Panc1 (cell line): ENCODE measurements around the gene PTRH1. TPM values are rescaled to one million over a fixed set of nuclear protein-coding genes. Genes with fewer than 3 reads are reported as not detected.

Experiments
- ATAC-seq: fragments of 200-7000 bp; cut with Tn5 transposase; 2 replicates; pipeline ENCODE4 v1.9.1; 2020; ENCODE audit warnings: mild to moderate bottlenecking, moderate library complexity
- BruUV-seq: library from RNA; stranded (reverse); fragments of 400-500 nt; replicated peaks from 2 replicates; lab custom pipeline; 2021; lab: Mats Ljungman, UMichigan
- CTCF ChIA-PET: fragments of 300-600 bp; sonication (Branson Sonifier 250); formaldehyde crosslinking; loops from one replicate; lab custom pipeline; 2022; ENCODE audit warnings: antibody characterized with exemption; lab: Charles Lee
- POLR2A ChIA-PET: fragments of 300-600 bp; sonication (Branson Sonifier 250); formaldehyde crosslinking; loops from one replicate; lab custom pipeline; 2022; ENCODE audit warnings: antibody characterized with exemption; lab: Charles Lee
- DNase-seq: peaks from one replicate; pipeline ENCODE4 v3.0.0-alpha.2; 2010; ENCODE audit warnings: low read depth, low spot score
- H3K27ac ChIP-seq: 2 replicates; pipeline ENCODE4 v1.5.1; 2011; ENCODE audit warnings: mild to moderate bottlenecking, low read length, inconsistent platforms
- H3K27me3 ChIP-seq: fragments of 200-500 bp; sonication (Bioruptor generic); 2 replicates; pipeline ENCODE4 v1.6.0; 2014; ENCODE audit warnings: low read length, inconsistent platforms; ENCODE audit not compliant: control insufficient read depth, insufficient read depth
- H3K36me3 ChIP-seq: fragments of 200-500 bp; sonication (Bioruptor generic); 2 replicates; pipeline ENCODE4 v1.5.1; 2014; ENCODE audit warnings: inconsistent platforms, mild to moderate bottlenecking, low read length, moderate library complexity; ENCODE audit not compliant: control insufficient read depth, insufficient read depth
- H3K4me1 ChIP-seq: 2 replicates; pipeline ENCODE4 v1.5.1; 2011; ENCODE audit warnings: inconsistent platforms, mild to moderate bottlenecking, low read length, moderate library complexity; ENCODE audit not compliant: control insufficient read depth, insufficient read depth
- H3K4me3 ChIP-seq, 2 experiments: 2 replicates each; pipeline ENCODE4 v1.5.1; 2011 to 2012; ENCODE audit warnings: low read depth in 2 of 2, low read length in 2 of 2, mild to moderate bottlenecking in 2 of 2, inconsistent platforms in 1 of 2, moderate library complexity in 1 of 2
- H3K9me3 ChIP-seq: fragments of 200-500 bp; sonication (Bioruptor generic); 2 replicates; pipeline ENCODE4 v1.5.1; 2014; ENCODE audit warnings: low read depth, mild to moderate bottlenecking, inconsistent platforms, low read length, moderate library complexity; ENCODE audit not compliant: control insufficient read depth, insufficient read depth
- POLR2AphosphoS5 ChIP-seq: IDR thresholded peaks from 2 replicates; pipeline ENCODE4 v1.6.1; 2012; ENCODE audit warnings: mild to moderate bottlenecking, low read depth, low read length, moderate library complexity
- SIN3A ChIP-seq: IDR thresholded peaks from 2 replicates; pipeline ENCODE4 v1.6.1; 2012; ENCODE audit warnings: low read depth, mild to moderate bottlenecking, low read length, moderate library complexity, borderline replicate concordance; ENCODE audit not compliant: insufficient read depth
- TCF7L2 ChIP-seq: IDR thresholded peaks from 2 replicates; pipeline ENCODE4 v1.6.1; 2011; ENCODE audit warnings: mild to moderate bottlenecking, low read depth, low read length, inconsistent platforms
- in situ Hi-C: cut with HindIII; loops from 2 replicates; pipeline ENCODE4 v1.10.0; 2016; ENCODE audit warnings: low sequenced_read_pairs, low pct_unique_long_range_greater_than_20kb
- intact Hi-C: fragments of 100-400 bp; cut with micrococcal nuclease; formaldehyde crosslinking; loops from one replicate; pipeline ENCODE4 v1.10.0; 2022; ENCODE audit not compliant: unreplicated experiment
- total RNA-seq: library from RNA; stranded (reverse); gene quantifications from one replicate; pipeline ENCODE4 v1.2.1, GENCODE V29; 2021; ENCODE audit not compliant: unreplicated experiment
- TF ChIP-seq, protein P1 (sequence below): fragments of 450-650 bp; IDR thresholded peaks from 2 replicates; pipeline ENCODE4 v1.5.1; 2017; ENCODE audit warnings: mild to moderate bottlenecking
- TF ChIP-seq, protein P2 (sequence below), 2 experiments: IDR thresholded peaks; 2 replicates each; pipeline ENCODE4 v1.6.1; 2011 to 2012; ENCODE audit warnings: low read depth in 2 of 2, control low read depth in 1 of 2, low read length in 1 of 2, mild to moderate bottlenecking in 1 of 2, moderate library complexity in 1 of 2; ENCODE audit not compliant: insufficient read depth in 1 of 2

Gene PTRH1
- total RNA-seq, 1 experiment from 2014 or later = 13.8 TPM

- ATAC-seq (no peak), DNase-seq (no peak)
- Histone ChIP-seq H3K9me3 (no peaks in the 10 kb centered on the region), H3K4me3 (no peak overlapping the region), H3K27ac (no peak overlapping the region), H3K27me3 (no peaks in the 10 kb centered on the region), H3K36me3 (no peaks in the 10 kb centered on the region), H3K4me1 (no peaks in the 10 kb centered on the region)
- BruUV-seq = no TSS peak
- CTCF ChIA-PET = no interaction called here
- TF ChIP-seq TCF7L2 = no peak
- TF ChIP-seq, protein P1, sequence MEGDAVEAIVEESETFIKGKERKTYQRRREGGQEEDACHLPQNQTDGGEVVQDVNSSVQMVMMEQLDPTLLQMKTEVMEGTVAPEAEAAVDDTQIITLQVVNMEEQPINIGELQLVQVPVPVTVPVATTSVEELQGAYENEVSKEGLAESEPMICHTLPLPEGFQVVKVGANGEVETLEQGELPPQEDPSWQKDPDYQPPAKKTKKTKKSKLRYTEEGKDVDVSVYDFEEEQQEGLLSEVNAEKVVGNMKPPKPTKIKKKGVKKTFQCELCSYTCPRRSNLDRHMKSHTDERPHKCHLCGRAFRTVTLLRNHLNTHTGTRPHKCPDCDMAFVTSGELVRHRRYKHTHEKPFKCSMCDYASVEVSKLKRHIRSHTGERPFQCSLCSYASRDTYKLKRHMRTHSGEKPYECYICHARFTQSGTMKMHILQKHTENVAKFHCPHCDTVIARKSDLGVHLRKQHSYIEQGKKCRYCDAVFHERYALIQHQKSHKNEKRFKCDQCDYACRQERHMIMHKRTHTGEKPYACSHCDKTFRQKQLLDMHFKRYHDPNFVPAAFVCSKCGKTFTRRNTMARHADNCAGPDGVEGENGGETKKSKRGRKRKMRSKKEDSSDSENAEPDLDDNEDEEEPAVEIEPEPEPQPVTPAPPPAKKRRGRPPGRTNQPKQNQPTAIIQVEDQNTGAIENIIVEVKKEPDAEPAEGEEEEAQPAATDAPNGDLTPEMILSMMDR = no peak
- TF ChIP-seq, protein P2, sequence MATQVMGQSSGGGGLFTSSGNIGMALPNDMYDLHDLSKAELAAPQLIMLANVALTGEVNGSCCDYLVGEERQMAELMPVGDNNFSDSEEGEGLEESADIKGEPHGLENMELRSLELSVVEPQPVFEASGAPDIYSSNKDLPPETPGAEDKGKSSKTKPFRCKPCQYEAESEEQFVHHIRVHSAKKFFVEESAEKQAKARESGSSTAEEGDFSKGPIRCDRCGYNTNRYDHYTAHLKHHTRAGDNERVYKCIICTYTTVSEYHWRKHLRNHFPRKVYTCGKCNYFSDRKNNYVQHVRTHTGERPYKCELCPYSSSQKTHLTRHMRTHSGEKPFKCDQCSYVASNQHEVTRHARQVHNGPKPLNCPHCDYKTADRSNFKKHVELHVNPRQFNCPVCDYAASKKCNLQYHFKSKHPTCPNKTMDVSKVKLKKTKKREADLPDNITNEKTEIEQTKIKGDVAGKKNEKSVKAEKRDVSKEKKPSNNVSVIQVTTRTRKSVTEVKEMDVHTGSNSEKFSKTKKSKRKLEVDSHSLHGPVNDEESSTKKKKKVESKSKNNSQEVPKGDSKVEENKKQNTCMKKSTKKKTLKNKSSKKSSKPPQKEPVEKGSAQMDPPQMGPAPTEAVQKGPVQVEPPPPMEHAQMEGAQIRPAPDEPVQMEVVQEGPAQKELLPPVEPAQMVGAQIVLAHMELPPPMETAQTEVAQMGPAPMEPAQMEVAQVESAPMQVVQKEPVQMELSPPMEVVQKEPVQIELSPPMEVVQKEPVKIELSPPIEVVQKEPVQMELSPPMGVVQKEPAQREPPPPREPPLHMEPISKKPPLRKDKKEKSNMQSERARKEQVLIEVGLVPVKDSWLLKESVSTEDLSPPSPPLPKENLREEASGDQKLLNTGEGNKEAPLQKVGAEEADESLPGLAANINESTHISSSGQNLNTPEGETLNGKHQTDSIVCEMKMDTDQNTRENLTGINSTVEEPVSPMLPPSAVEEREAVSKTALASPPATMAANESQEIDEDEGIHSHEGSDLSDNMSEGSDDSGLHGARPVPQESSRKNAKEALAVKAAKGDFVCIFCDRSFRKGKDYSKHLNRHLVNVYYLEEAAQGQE (IDR thresholded peaks at IDR 0.05; ENCODE audit: insufficient read depth in 1 of 2, low read depth in 2 of 2, low read length in 1 of 2) = no peak
- no peak for TF ChIP-seq SIN3A
- no peak for TF ChIP-seq POLR2AphosphoS5
- POLR2A ChIA-PET = no interaction called here
- in situ Hi-C loops = no loop called here
- intact Hi-C loops = no loop called here
Measured at GRCh38 chr9:127749090-127749787, 33.8 kb upstream of the PTRH1 start.

GRCh38 chr9:127746959-127747569 is 31.6 kb upstream of the PTRH1 start:
- H3K27me3 ChIP-seq = no peaks in the 10 kb centered on the region
- H3K4me3 ChIP-seq = no peak overlapping the region
- H3K4me1 ChIP-seq = no peaks in the 10 kb centered on the region
- TF ChIP-seq POLR2AphosphoS5 (no peak), SIN3A (no peak), TCF7L2 (no peak)
- TF ChIP-seq, protein P2 (IDR thresholded peaks at IDR 0.05; ENCODE audit: insufficient read depth in 1 of 2, low read depth in 2 of 2, low read length in 1 of 2) = no peak
- TF ChIP-seq, protein P1 = no peak
- H3K36me3 ChIP-seq = no peaks in the 10 kb centered on the region
- BruUV-seq = no TSS peak
- intact Hi-C loops (no loop called here), in situ Hi-C loops (no loop called here)
- ChIA-PET POLR2A (no interaction called here), CTCF (no interaction called here)
- no peaks in the 10 kb centered on the region for H3K9me3 ChIP-seq
- no peak overlapping the region for H3K27ac ChIP-seq
- ATAC-seq (no peak), DNase-seq (no peak)
